ENCODE measurements around the gene ABHD3. TPM values are rescaled to one million over a fixed set of nuclear protein-coding genes. Genes with fewer than 3 reads are reported as not detected.
"Not testable (repeated sequence)": the region's sequence is repeated elsewhere in the genome, so short reads cannot be mapped to it uniquely, and the experiment has no call there.

Gene ABHD3
- total RNA-seq, 2 experiments from 2014 or later: 18.7 to 22.1 TPM

DNA sequence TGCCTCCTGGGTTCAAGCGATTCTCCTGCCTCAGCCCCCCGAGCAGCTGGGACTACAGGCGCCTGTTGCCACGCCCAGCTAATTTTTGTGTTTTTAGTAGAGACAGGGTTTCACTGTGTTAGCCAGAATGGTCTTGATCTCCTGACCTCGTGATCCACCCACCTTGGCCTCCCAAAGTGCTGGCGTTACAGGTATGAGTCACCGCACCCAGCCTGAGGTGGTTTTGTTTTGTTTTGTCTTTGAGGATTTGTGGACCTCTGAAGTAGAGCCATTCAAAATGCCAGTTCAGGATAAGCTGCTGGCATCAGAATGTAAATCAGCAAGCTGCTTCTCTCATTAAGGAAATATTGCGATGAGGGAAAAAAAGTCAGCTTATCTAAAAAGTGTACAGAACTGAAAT, 29.2 kb downstream of the ABHD3 start:
- H3K27ac Mint-ChIP-seq; H3K9me3 Mint-ChIP-seq; CTCF ChIA-PET; H3K36me3 Mint-ChIP-seq; H3K4me3 Mint-ChIP-seq; H3K4me1 Mint-ChIP-seq (ENCODE audit: low read depth); POLR2A ChIA-PET; H3K27me3 Mint-ChIP-seq: not testable (repeated sequence)
- intact Hi-C loops (cut with micrococcal nuclease): loop anchor here (2.0 kb wide), 1 partner anchor 27 kb away; no protein-coding TSS in a partner anchor
- DNase-seq: peak; percentile 72

DNA sequence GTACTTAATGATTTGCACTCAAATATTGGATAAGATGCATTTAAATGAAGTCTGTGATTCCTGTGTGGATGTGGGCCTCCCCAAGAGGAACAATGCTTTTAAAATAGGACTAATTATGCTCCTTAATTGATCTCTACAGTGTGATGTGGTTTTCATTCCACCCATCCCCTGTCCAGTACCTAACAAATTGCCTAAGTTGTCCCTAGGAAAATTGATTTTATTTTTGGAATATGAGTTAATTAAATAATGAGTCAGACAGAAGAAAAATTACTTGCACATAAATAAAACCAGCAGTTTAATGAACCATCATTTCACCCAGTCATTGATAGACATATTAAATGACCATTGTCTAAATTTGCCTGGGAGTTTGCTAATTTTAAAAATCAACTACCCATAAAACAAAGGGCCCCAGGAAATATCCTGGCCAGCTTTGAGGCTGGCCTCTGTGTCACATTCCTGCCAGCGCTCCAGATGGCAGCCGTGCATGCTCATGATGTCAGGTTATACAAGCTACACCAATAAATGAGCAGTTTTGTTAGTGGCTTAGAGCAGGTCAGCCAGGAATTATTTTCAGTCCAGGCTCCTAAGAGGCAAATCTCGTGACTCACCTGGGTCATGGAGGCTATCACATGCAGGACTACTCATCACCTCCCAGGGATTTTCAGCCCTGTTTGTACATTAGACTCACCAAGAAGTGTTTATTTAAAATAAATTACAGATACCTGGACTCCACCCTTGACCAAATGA, 31.9 kb downstream of the ABHD3 start:
- Mint-ChIP-seq H3K9me3 (no peaks in the 10 kb centered on the region), H3K36me3 (no peaks in the 10 kb centered on the region), H3K4me3 (no peak overlapping the region), H3K27ac (no peak overlapping the region), H3K4me1 (ENCODE audit: low read depth) (peaks cover 9% of the 10 kb centered on the region), H3K27me3 (no peaks in the 10 kb centered on the region)
- CTCF ChIA-PET: no interaction called here
- POLR2A ChIA-PET: no interaction called here
- DNase-seq: no peak
- intact Hi-C loops (cut with micrococcal nuclease): no loop called here

DNA sequence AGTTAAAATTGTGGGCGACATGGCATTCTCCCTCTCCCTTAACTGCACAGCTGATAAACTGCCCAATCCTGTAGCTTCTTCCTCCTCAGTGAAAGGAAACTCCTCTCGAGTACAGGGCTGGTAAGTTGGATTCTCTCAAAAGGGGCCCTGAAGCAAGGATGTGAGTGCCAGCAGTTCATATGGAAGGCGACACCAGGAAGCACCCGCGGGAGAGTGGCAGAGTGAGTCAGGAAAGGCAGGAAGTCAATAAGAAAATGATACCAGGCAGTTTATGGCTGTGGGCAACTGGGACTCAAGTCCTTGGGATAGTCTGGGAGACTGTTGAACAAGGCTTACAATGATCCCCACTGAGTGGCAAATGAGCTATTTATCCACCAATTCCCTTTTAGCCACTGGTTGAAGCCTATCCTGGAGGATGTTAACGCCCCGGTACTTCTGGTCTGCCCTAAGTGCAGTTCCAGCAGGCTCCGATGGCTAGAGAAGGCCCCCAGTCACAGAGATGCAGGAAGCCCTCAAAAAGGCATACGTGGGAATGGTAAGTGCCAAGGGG, 34.8 kb downstream of the ABHD3 start:
- POLR2A ChIA-PET: interaction anchor here (1.5 kb wide), 1 partner anchor 35 kb away, joined by 3 read pairs; the partner anchor contains the start of gene ABHD3
- H3K9me3 Mint-ChIP-seq: no peaks in the 10 kb centered on the region
- intact Hi-C loops (cut with micrococcal nuclease): no loop called here

DNA sequence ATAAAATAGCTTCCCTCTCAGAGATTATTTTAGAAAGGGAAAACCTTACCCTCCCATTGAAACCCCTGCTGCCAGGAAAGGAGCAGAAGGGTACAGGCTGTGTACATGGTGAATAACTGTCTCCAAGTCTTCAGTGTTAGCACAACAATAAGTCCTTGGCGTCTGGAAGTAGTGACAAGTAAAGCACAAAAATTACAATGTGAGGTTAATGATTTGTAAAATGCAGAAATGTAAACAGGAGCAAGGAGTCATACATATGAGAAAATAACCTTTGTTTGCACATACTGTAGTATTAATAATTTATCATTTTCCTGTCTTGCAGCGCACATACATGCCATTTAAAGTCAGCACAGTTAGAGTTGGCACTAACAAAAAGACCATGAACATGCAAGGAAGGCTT, 40.5 kb downstream of the ABHD3 start:
- Mint-ChIP-seq H3K4me1 (ENCODE audit: low read depth) (peaks cover 6% of the 10 kb centered on the region), H3K27me3 (no peaks in the 10 kb centered on the region), H3K9me3 (no peaks in the 10 kb centered on the region), H3K36me3 (peaks cover 16% of the 10 kb centered on the region), H3K27ac (no peak overlapping the region), H3K4me3 (no peak overlapping the region)
- ChIA-PET POLR2A (no interaction called here), CTCF (no interaction called here)
- intact Hi-C loops (cut with micrococcal nuclease): no loop called here
- no peak for DNase-seq

More for the DNA sequence above, 34.8 kb downstream of the ABHD3 start:
- Mint-ChIP-seq H3K27me3 (no peaks in the 10 kb centered on the region), H3K4me1 (ENCODE audit: low read depth) (peaks cover under 1% of the 10 kb centered on the region), H3K36me3 (no peaks in the 10 kb centered on the region), H3K4me3 (no peak overlapping the region), H3K27ac (no peak overlapping the region)
- DNase-seq: no peak
- CTCF ChIA-PET: interaction anchor here (1.9 kb wide), 1 partner anchor 69 kb away, joined by 5 read pairs; the partner anchor contains the start of gene ESCO1

DNA sequence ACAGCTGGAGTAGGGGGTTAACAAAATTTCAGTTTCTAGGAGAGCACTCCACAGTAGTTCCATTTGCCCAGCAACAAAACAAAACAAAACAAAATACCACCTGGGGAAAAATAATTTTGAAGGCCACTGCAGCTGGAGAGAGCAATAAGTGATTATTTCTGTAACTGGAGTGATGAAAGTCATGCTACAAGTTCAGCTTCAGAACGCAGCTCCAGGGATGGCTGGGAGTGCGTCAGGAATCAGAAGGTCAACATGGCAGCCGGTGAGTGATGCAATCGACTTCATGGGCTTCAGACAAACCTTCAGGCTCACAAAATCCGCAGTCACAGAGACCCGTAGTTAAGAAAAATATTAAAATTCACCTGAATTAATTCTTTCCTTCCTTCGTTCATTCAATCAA, 41.0 kb downstream of the ABHD3 start:
- Mint-ChIP-seq H3K9me3 (no peaks in the 10 kb centered on the region), H3K4me1 (ENCODE audit: low read depth) (peaks cover 6% of the 10 kb centered on the region), H3K36me3 (peaks cover 16% of the 10 kb centered on the region), H3K27ac (no peak overlapping the region), H3K4me3 (no peak overlapping the region), H3K27me3 (no peaks in the 10 kb centered on the region)
- ChIA-PET POLR2A (no interaction called here), CTCF (no interaction called here)
- intact Hi-C loops (cut with micrococcal nuclease): no loop called here
- DNase-seq: no peak

DNA sequence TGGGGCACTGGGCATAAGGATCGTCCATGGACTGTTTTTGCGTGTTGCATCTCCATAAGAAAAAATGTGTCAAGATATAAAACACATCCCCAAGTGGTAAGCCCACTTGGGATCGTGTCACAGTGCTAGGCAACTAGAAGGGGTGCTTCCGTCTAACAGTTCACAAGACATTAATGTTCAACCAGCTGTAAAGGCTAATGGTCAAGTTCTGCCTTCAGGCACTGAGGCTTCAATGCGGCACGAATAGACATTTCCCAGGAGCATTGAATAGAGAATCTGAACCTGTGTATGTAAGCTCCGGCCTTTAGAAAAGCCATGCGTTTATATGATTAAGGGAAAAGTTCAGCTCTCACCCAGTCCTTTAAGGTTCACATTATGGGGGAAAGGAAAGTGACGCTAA, 42.0 kb downstream of the ABHD3 start:
- no peak overlapping the region for H3K27ac Mint-ChIP-seq
- no peaks in the 10 kb centered on the region for H3K27me3 Mint-ChIP-seq
- H3K4me3 Mint-ChIP-seq: no peak overlapping the region
- ChIA-PET POLR2A (no interaction called here), CTCF (no interaction called here)
- DNase-seq: no peak
- intact Hi-C loops (cut with micrococcal nuclease): no loop called here
- peaks cover 16% of the 10 kb centered on the region for H3K36me3 Mint-ChIP-seq
- no peaks in the 10 kb centered on the region for H3K9me3 Mint-ChIP-seq
- H3K4me1 Mint-ChIP-seq (ENCODE audit: low read depth): peaks cover 6% of the 10 kb centered on the region

DNA sequence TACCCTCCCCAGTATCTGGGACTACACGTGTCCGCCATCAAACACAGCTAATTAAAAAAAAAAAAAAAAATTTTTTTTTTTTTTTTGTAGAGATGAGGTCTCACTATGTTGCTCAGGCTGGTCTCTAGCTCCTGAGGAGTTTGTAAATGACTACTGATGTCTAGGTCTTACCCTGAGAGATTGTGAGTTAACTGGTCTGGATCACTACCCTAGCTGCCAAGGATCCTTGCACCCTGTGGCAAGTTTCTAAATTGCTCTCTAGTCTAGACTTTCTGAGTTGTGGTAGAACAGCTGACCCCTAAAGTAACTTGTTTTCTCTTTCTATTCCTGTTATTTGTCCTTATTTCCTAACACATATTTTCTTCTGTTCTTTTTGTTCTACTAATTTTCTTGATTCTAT, 44.5 kb downstream of the ABHD3 start:
- H3K27me3 Mint-ChIP-seq: no peaks in the 10 kb centered on the region
- peaks cover 20% of the 10 kb centered on the region for H3K36me3 Mint-ChIP-seq
- peaks cover 6% of the 10 kb centered on the region for H3K4me1 Mint-ChIP-seq (ENCODE audit: low read depth)
- H3K4me3 Mint-ChIP-seq: no peak overlapping the region
- intact Hi-C loops (cut with micrococcal nuclease): no loop called here
- ChIA-PET CTCF (no interaction called here), POLR2A (interaction anchor here (0.6 kb wide), 1 partner anchor 255 kb away, joined by 3 read pairs; no protein-coding TSS in a partner anchor)
- H3K9me3 Mint-ChIP-seq: no peaks in the 10 kb centered on the region
- H3K27ac Mint-ChIP-seq: no peak overlapping the region
- no peak for DNase-seq

DNA sequence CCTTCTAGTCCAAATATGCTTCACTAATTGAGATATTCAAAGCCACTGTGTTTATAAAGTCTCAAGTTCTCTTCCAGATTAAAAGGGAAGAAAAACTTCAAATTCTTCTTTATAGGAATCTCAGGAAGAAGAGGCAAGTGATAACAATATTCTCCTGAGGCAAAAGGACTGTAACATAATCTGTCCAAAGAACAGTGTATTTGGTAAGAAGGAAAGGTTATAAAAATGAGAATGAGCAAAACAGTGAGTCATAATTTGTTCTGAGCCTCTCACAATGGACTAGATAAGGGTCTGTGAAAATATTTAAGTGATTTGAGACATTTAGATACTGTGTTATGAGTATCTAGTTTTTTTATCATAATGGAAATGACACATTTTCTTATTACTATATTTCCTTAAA, 48.2 kb downstream of the ABHD3 start:
- Mint-ChIP-seq H3K4me3 (no peak overlapping the region), H3K27ac (no peak overlapping the region), H3K36me3 (peaks cover 15% of the 10 kb centered on the region), H3K27me3 (no peaks in the 10 kb centered on the region), H3K4me1 (ENCODE audit: low read depth) (peaks cover 6% of the 10 kb centered on the region), H3K9me3 (no peaks in the 10 kb centered on the region)
- DNase-seq: no peak
- intact Hi-C loops (cut with micrococcal nuclease): no loop called here
- ChIA-PET CTCF (no interaction called here), POLR2A (no interaction called here)

DNA sequence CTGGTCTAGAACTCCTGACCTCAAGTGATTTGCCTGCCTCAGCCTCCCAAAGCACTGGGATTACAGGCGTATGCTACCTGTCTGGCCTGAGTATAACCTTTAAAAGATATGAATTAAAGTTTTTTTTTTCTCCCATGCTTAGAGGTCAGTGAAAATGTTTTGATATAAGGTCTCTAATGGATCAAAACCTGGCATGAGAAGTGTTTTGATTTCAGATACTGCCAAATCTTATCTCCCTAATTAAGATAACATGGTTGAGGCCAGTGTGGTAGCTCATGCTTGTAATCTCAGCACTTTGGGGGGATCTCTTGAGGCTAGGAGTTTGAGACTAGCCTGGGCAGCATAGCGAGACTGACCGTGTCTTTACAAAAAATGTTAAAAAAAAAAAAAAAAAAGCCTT, 51.2 kb downstream of the ABHD3 start:
- peaks cover 15% of the 10 kb centered on the region for H3K36me3 Mint-ChIP-seq
- no peak for DNase-seq
- intact Hi-C loops (cut with micrococcal nuclease): no loop called here
- POLR2A ChIA-PET: interaction anchor here (0.6 kb wide), 1 partner anchor 142 kb away, joined by 3 read pairs; no protein-coding TSS in a partner anchor
- no peaks in the 10 kb centered on the region for H3K27me3 Mint-ChIP-seq
- H3K9me3 Mint-ChIP-seq: no peaks in the 10 kb centered on the region
- H3K4me3 Mint-ChIP-seq: no peak overlapping the region
- CTCF ChIA-PET: interaction anchor here (0.7 kb wide), 1 partner anchor 23 kb away, joined by 3 read pairs; no protein-coding TSS in a partner anchor
- no peaks in the 10 kb centered on the region for H3K4me1 Mint-ChIP-seq (ENCODE audit: low read depth)
- H3K27ac Mint-ChIP-seq: no peak overlapping the region

DNA sequence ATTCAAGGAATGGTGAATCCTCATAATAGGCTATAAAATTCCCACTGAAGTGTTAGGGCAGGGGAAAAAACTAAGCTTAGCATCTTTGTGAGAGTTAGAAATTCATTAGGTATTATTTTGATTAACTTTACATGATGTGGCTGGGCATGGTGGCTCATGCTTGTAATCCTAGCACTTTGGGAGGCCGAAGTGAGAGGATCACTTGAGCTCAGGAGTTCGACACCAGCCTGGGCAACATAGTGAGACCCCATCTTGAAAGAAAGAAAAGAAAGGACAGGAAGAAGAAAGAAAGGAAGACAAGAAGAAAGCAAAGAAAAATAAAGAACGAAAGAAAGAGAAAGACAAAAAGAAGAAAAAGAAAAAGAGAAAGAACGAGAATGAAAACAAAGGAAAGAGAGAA, 52.5 kb downstream of the ABHD3 start:
- CTCF ChIA-PET: no interaction called here
- H3K27me3 Mint-ChIP-seq: no peaks in the 10 kb centered on the region
- no peak overlapping the region for H3K4me3 Mint-ChIP-seq
- peaks cover 15% of the 10 kb centered on the region for H3K36me3 Mint-ChIP-seq
- H3K9me3 Mint-ChIP-seq: no peaks in the 10 kb centered on the region
- POLR2A ChIA-PET: no interaction called here
- no peak overlapping the region for H3K27ac Mint-ChIP-seq
- no peaks in the 10 kb centered on the region for H3K4me1 Mint-ChIP-seq (ENCODE audit: low read depth)
- DNase-seq: no peak
- intact Hi-C loops (cut with micrococcal nuclease): no loop called here

DNA sequence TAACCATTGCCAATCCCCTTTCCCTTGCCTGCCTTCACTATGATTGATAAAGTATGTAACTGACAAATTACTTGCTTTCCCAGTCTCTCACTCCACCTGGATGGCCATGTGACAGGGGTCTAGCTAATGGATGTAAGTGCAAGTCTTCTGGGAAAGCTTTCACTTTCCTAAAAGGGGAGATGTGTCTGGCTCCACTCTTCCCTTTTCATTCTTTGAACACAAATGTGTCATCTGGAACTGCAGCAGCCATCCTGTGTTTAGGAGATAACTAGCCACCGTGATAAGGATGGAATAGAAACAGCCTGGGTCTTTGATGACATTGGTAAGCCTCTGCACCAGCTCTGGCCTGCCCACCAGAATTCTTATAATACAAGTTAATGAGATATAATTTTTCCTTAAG, 54.3 kb downstream of the ABHD3 start:
- H3K9me3 Mint-ChIP-seq: no peaks in the 10 kb centered on the region
- intact Hi-C loops (cut with micrococcal nuclease): no loop called here
- no peak overlapping the region for H3K27ac Mint-ChIP-seq
- no peak overlapping the region for H3K4me3 Mint-ChIP-seq
- DNase-seq: no peak
- CTCF ChIA-PET: no interaction called here
- no peaks in the 10 kb centered on the region for H3K27me3 Mint-ChIP-seq
- H3K36me3 Mint-ChIP-seq: peaks cover 12% of the 10 kb centered on the region
- POLR2A ChIA-PET: no interaction called here
- H3K4me1 Mint-ChIP-seq (ENCODE audit: low read depth): no peaks in the 10 kb centered on the region

DNA sequence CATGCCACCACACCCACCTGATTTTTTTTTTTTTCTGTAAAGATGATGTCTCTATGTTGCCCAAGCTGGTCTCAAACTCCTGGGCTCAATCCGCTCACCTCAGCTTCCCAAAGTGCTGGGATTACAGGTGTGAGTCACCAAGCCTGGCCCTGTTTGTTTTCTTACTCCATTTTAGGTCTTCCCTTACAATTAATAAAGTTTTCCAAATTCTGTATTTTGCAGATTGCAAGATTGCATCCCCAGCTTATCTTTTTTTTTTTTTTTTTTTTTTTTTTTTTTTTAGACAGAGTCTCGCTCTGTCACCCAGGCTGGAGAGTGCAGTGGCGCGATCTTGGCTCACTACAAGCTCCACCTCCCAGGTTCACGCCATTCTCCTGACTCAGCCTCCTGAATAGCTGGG, 64.2 kb downstream of the ABHD3 start:
- CTCF ChIA-PET: interaction anchor here (0.6 to 2.0 kb wide), 2 partner anchors 28 to 151 kb away, joined by 3 to 6 read pairs; partner anchors contain the start of gene SNRPD1
- DNase-seq; intact Hi-C loops (cut with micrococcal nuclease): not testable (repeated sequence)

DNA sequence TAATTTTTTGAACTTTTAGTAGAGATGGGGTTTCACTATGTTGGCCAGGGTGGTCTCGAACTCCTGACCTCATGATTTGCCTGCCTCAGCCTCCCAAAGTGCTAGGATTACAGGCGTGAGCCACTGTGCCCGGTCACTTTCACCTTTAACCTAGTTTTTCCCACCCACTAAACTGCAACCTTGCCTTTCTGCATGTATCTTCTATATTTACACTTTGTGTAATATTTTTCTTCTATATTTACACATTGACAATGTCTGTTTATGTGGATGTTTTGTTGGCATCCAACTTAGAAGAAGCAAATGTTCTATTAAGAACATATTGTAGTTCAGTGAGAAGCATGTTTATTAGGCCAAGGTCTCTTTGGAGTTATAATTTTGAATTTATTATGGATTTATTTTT, 65.8 kb downstream of the ABHD3 start:
- Mint-ChIP-seq H3K4me1 (ENCODE audit: low read depth) (peaks cover 8% of the 10 kb centered on the region), H3K27ac (no peak overlapping the region), H3K4me3 (no peak overlapping the region), H3K36me3 (no peaks in the 10 kb centered on the region), H3K27me3 (no peaks in the 10 kb centered on the region), H3K9me3 (no peaks in the 10 kb centered on the region)
- intact Hi-C loops (cut with micrococcal nuclease): no loop called here
- ChIA-PET POLR2A (no interaction called here), CTCF (no interaction called here)
- no peak for DNase-seq

More for the DNA sequence above, 64.2 kb downstream of the ABHD3 start:
- POLR2A ChIA-PET: interaction anchor here (1.6 kb wide), 1 partner anchor 64 kb away, joined by 3 read pairs; the partner anchor contains the start of gene ABHD3
- H3K9me3 Mint-ChIP-seq; H3K27ac Mint-ChIP-seq; H3K4me1 Mint-ChIP-seq (ENCODE audit: low read depth); H3K27me3 Mint-ChIP-seq; H3K36me3 Mint-ChIP-seq; H3K4me3 Mint-ChIP-seq: not testable (repeated sequence)
